HG03558 (cell line): ENCODE results near the gene HMGCL.
A peak's percentile ranks its signal among the peaks of the same experiment; 100 is the strongest.
"Not testable (repeated sequence)": the region's sequence is repeated elsewhere in the genome, so short reads cannot be mapped to it uniquely, and the experiment has no call there.

Experiments used
- ATAC-seq: cut with Tn5 transposase; IDR thresholded peaks from one replicate; pipeline ENCODE4 v1.9.1; 2021; ENCODE audit warnings: moderate number of reproducible peaks; ENCODE audit not compliant: unreplicated experiment; ENCODE audit errors: extremely low read depth

The HMGCL gene

DNA sequence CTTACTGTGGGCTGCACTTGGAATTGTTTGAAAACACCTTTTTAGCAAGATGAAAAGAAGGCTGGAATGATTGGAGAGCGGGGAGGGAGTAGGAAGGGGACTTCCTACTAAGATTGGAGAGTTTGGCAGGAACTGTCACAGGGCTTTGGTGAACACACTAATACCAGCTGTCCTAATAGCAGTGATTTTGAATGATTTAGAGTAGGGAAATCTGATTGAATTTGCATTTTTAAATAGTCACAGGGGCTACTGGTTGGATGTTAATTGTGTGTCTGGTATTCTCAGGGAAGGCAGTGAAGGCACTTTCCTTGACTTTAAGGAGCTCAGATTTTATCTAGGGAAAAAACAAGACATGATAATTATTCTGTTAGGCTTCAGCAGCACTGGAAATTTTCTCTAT lies 2.5 kb upstream of the HMGCL start:
- no peak for ATAC-seq

GRCh38 chr1:23826590-23826989 lies 1.4 kb upstream of the HMGCL start:
- ATAC-seq: not testable (repeated sequence)

DNA sequence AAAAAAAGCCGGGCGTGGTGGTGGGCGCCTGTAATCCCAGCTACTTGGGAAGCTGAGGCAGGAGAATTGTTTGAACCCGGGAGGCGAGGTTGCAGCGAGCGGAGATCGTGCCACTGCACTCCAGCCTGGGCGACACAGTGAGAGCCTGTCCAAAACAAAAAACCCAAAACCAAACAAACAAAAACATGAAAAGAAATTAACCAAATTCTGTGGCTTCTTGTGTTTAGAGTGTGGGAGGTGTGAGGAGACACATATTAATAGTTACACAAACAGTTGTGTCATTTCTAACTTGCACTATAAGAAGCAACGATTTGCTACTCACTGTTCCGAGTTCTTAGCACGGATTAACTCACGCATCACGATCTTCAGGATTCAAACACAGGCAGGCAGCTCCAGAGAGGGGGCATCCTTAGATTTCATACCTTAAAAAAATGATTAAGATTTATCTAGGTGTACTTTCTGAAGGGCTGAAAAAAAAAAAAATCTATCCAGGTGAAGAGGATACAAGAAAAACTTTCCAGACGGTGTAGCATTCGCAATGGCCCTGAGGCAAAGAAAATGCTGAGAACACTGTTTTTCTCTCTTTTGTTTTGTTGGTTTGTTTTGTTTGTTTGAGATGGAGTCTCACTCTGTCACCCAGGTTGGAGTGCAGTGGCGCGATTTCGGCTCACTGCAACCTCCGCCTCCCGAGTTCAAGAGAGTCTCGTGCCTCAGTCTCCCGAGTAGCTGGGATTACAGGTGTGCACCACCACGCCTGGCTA lies 713 bp upstream of the HMGCL start:
- ATAC-seq: no peak

- no peak for ATAC-seq
Measured at GRCh38 chr1:23824711-23825075, 536 bp downstream of the HMGCL start.

DNA sequence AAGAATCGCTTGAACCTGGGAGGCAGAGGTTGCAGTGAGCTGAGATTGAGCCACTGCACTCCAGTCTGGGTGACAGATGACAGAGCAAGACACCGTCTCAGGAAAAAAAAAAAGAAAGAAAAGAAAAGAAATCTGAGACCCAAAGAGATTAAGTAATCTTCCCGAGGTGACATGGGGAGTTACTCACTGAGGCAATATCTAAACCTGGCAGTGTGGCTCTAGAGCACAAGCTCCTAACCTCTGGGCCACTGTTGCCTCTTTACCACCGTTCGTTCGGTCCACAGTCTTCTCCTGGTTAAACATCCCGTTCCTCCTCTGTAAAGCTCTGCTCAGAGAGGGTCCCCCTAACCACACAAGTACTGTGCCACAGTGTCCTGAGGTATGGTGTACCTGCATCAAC lies 1.5 kb downstream of the HMGCL start:
- ATAC-seq: no peak

DNA sequence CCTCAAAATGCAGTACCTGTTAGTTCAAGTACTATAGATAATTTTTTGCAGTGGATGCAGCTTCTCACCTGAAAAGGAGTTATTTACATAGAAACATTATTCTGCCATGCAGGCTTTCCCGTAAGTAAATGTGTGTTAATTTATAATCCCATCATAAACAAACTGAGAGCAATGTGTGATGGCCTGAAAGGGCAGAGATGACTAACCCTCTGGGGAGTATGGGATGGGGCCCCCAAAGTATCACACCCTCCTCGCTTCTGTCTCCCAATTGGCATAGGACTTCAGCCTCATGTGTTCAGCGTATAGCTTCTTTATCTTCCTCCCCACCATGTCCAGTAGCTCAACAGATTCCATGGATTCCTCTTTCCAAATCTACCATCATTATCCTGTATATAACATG lies 7.6 kb downstream of the HMGCL start:
- no peak for ATAC-seq

DNA sequence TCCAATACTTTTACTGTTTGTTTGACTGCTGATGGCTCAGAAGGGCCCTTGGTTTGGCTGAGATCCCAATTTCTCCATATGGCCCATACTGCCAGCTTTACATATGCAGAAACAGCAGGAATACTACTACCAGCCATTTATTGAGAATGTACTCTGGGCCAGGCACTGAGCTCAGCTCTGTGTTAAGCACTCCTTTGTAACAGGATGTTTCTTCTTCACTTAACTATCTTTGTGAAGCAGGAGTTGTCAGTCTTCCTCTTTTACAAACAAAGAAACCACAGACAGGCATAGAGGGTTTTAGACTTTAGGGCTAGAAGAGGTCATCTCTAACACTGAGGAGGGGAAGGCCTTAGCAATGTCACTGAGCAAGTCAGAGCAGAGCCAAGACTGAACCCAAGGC lies 8.3 kb downstream of the HMGCL start:
- no peak for ATAC-seq

DNA sequence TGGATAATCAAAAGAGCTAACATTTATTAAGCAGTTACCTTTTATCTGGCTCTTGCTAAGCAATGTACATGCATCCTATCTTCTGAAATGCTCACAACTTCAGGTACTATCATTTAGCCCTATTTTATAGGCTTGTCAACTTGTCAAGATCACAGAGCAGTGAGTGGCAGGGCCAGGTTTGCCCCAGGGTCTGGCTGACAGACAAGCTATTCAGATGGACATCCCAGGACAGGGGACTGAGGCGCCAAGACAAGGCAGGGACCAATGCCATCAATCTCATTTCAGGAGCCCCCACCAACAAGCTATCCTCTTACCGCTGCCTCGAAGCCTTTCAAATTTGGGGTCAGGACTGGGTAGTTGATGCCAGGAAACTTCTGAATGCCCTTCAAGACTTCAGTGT lies 8.9 kb downstream of the HMGCL start:
- no peak for ATAC-seq

DNA sequence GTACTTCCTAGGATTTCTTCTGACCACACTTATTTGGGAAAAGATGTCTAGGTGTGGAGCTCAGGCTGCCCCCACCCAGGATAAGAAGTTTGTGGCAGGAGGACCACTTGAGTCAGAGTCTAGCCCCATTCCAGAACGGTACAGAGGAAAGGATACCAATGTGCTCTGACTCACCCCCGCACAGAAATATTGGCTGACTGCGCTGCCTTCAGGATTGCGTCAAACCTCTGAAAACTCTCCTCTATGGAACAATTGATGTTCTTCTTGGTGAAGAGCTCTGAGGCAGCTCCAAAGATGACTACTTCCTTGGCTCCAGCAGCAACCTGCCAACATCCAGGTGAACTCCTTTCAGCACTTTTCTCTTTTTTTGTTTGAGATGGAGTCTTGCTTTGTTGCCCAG lies 11.2 kb downstream of the HMGCL start:
- ATAC-seq: no peak

DNA sequence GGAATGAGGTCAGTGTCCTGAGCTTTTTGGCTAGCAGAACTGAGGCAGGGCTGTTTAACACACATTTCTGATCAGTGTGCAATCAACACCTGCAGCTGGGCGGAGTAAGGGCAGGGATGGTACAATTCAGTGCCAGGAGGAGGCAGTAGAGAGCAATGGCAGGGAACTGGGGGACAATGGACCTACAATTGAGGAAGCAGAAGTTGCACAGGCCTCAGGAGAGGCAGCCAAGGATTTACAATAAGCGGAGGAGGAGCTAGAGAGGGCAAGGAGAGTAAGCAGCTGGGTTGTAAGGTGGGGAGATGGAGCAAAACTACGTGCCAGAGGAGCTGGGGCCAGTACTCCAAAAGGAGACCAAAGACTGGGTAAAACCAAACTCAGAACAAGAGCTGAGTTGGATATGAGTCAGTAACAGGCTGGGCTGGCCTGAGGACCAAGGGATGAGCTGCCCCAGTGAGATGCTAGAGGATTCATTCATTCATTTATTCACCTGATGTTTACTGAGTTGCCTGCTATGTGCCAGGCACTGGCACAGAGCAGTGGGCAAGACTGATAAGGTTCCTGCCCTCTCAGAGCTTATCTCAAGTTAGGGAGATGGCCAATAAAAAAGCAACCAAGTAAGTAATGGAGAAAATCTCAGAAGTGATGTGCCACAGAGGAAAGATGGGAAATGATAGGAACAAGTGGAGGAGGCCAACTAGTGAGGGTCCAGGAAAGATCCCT lies 14.2 kb downstream of the HMGCL start:
- ATAC-seq: no peak

DNA sequence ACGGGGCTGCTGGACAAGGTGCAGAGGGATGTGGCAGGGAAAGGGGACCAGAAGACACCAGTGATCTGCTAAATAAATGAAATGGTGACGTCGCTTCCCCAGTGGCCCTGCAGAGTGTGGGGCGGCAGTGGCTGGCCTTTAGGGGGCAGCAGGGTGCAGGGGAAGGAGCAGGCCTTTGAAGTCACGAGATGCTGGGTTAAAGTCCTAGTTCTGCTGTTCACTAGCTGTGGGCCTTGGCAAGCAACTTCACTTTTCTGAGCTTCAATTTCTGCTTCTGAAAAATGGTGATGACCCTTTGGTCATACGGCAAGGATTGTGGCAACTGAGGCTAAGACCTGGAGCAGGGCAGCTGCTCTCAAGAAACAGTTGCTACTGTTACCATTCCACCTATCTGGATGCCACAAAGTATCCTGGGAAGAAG lies 15.5 kb downstream of the HMGCL start:
- ATAC-seq: no peak

GRCh38 chr1:23807453-23807852 lies 17.8 kb downstream of the HMGCL start:
- no peak for ATAC-seq

- ATAC-seq: no peak
Measured at GRCh38 chr1:23806280-23806679, 18.9 kb downstream of the HMGCL start.

GRCh38 chr1:23805025-23805424 lies 20.2 kb downstream of the HMGCL start:
- no peak for ATAC-seq

GRCh38 chr1:23804183-23804835 lies 20.9 kb downstream of the HMGCL start:
- ATAC-seq: no peak

- no peak for ATAC-seq
Measured at GRCh38 chr1:23803674-23804073, 21.6 kb downstream of the HMGCL start.

GRCh38 chr1:23802809-23803342 lies 22.4 kb downstream of the HMGCL start:
- ATAC-seq: not testable (repeated sequence)

GRCh38 chr1:23801876-23802275 lies 23.4 kb downstream of the HMGCL start:
- ATAC-seq: no peak

- ATAC-seq: no peak
Measured at GRCh38 chr1:23801338-23801748, 23.9 kb downstream of the HMGCL start.

- peak; percentile 53 for ATAC-seq
Measured at GRCh38 chr1:23800400-23801337, 24.6 kb downstream of the HMGCL start, which contains the start of gene GALE. GALE (minus strand) TSS chr1:23800754; CDS start chr1:23799007, 1,747 bp downstream.
